Left hindlimb (tissue), 1 donor: ENCODE measurements around the gene VPS37C.
"Not testable (repeated sequence)": the region's sequence is repeated elsewhere in the genome, so short reads cannot be mapped to it uniquely, and the experiment has no call there.

ENCODE experiments used
- DNase-seq: peaks from one replicate; pipeline ENCODE4 v3.0.0-alpha.2; 2018

Gene VPS37C

DNA sequence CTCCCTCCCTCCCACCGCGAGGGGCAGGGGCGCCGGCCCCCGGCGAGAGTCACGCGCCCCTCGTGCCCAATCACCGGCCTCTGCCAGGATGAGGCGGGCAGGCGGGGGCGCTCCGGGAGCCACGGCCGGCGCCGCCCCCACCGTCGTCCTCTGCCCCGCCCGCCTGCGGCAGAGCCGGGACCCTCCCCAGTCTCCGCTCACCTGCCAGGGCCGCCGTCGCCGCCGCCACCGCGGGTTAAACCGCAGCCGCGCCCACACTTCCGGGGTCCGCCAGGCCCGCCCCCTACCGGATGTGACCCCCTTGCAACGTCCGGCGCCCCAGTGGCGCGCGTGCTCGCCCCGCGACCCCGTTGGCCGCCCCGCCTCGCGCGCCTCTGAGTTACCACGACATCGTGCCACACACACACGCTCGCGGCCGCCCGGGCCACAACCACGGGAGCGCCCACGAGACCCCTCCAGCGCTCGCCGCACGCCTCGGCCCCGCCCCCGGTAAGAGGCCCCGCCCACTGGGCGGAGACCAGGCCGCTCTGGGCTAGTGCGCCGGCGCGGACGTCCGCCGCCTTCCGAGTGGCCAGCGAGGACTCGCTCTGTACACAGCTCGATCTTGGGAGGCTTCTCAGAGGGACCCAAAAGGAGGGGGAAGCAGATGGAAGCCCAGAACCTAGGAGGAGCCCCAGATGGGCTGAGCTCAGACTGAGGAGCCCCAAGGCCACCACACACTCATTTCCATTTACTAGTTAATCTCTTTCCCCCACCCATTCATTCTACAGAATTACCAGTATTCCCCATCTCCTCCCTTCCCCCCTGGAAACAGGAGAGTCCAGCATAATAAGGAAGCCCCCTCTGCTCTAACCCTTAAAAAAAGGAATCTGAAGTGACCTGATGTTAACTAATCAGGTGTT is at the start of gene VPS37C:
VPS37C (minus strand) TSS at position 237 of the 902 bp plus-strand sequence. CDS start 22,597 bp downstream, outside the sequence.
- peak; percentile 93 for DNase-seq

DNA sequence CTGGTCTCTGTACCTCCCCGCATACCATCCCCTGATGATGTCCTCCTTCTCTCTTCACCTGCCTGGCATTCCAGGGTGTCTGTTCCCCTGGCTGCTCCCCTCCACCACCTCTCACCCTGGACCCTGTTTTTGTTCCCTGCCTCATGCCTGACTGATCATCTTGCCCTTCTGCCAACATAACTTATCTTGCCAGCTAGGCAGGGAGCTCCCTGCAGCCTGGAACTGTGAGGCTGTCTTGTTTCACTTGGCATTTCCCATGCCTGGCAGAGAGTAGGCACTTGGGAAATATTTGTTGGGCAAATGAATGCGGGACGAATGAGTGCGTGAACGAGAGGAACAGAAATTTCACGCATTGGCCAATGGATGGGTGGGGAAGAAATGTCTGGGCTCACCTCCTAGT is 49.4 kb upstream of the VPS37C start:
- DNase-seq: not testable (repeated sequence)

DNA sequence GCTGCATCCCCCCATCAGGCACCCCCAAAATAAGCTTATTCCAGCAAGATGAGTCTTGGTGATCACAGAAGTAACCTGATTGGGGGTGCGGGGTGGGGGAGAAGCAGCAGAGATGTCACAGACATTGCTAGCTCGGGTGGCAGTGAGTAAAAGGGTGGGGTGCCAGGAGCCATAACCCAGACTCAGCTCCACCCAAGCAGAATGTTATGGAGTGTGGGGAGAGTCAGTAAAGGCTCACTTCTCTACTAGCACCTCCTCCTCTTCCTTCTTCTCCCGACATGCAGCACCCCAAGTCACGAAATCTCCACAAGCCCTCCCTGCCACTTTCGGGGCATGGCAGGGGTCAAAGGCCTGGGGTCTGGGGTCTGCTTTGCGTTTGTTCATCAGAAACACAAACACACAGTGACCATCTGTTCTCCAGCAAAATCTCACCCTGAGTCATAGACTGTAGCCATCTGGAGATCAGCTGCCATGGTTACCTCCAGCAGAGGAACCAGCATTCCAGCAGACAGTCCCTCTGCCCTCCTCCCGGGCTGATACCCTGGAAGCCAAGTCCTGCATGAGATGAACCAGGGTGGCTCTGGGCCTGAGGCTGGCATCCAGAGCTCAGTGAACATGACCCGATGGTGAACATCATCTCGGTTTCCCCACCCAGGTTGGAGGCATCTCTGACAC is 46.5 kb upstream of the VPS37C start:
- not testable (repeated sequence) for DNase-seq

DNA sequence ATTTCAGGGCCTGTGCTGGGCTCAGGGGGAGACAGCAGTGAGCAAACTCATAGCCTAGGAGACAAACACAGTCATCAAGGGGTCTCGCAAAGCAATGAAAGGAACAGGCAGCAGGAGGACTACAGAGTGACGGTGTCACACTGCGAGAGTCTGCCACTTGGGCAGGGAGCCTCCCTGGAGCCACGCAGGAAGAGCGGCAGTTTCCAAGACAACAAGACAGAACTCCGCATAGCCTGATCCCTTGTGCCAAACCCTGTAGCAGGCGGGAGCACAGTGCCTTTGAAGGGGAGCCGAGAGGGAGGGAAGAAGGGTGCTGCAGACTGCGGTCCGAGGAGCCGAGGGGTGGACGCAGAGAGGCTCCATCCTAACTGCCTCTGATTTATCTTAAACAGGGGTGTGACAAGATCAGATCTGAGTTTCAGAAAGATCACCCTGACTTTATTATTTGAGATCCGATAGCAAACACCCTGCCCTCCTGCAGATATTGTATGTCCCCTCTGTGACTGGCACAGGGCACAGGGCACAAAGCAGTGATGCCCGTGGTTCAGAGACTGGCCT is 43.4 kb upstream of the VPS37C start:
- not testable (repeated sequence) for DNase-seq

GRCh38 chr11:61203873-61204272 is 42.6 kb upstream of the VPS37C start:
- DNase-seq: not testable (repeated sequence)

DNA sequence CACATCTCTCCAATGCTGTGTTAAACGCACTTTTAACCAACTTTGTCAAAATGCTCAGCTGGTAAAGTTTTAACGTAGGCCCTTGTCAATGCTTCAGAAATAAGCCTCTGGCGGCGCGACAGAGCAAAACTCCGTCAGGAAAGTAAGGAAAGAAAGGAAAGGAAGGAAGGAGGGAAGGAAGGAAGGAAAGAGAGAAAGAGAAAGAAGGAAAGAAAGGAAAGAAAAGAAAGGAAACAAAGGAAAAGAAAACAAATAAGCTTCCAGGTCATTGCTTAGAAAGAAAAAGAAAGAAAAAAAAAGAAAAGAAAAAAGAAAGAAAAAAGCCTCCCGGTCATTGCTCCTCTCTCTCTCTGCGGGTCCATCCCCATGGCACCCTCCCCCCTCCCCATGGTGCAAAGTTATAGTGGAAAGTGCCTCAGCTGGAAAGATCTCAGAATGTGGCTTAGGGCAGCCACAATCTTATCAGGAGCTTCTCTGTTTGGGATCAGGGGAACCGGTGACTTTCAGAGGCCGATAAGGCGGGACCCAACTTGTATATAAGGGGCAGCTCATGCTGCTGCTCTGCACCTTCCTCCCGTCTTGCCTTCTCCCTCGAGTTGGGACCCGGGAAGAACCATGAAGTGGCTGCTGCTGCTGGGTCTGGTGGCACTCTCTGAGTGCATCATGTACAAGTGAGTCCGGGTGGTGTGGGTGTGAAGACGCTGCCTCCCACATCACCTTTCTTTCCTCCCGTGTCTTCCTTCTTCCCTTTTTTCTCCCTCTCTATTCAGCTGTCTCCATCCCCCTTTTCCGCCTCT is 41.9 kb upstream of the VPS37C start, which contains the start of gene PGA3:
PGA3 (plus strand) TSS at position 566 of the 797 bp plus-strand sequence; CDS start at position 616, 50 bp downstream.
- DNase-seq: not testable (repeated sequence)

GRCh38 chr11:61201476-61201875 is 40.2 kb upstream of the VPS37C start:
- no peak for DNase-seq

DNA sequence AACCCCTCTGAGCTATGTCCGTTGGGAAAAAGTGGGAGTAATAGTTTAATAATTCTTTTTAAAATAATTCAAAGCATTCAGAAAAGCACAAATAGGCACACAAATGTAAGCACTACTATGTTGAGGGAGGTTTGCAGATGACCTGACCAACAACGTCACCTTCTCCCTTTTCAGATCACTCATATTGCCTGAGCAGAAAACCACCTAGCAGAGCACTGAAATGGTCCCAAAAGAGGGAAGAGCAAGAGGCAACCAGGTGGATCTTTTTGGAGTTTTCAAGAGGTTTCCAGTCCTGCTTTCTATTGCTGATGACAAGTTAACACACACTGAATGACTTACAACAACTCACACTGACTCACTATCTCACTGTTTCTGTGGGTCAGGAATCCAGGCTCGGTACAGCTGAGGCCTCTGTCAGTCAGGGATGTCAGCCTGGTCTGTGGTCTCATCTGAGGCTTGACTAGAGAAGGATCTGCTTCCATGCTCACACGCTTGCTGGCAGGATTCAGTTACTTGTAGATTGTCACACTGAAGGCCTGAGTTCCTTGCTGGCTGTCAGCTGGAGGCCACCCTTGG is 37.8 kb upstream of the VPS37C start:
- DNase-seq: no peak

DNA sequence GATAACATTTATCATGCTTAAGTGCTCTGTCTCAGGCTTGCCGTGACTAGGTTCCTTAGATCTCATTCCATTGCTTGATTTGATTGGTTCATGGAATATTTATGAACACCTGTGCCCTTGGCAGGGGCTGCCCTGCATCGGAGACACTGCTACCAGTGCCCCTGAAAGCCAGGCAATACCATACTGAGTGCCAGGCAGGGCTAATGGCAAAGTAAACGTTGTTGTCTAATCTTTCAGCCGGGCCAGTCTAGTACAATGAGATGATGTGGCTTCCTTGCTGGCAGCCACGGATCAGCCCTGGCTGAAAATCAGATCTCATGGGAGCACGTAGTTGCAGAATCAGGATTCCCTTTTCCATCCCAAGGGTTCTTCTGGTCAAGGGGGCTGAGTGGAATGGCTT is 37.1 kb upstream of the VPS37C start:
- DNase-seq: no peak

DNA sequence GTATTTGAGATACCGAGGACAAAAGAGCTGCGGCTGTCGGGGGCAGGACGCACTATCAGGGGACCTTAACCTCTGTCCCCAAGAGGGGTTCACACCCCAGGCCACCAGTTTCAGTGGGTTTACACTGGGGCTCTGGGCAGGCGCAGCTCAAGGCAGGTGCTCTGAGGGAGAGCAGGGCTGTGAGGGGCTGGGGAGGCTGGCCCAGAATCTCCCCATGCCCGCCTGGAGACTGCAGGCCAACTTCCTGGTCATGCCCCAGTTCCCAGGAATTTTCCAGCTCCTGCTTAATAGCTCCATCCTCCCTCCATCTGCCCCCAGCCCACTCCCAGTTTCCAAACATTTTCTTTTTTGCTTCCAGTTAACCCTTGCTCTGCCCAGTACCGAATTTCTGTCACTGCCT is 34.5 kb upstream of the VPS37C start:
- no peak for DNase-seq

DNA sequence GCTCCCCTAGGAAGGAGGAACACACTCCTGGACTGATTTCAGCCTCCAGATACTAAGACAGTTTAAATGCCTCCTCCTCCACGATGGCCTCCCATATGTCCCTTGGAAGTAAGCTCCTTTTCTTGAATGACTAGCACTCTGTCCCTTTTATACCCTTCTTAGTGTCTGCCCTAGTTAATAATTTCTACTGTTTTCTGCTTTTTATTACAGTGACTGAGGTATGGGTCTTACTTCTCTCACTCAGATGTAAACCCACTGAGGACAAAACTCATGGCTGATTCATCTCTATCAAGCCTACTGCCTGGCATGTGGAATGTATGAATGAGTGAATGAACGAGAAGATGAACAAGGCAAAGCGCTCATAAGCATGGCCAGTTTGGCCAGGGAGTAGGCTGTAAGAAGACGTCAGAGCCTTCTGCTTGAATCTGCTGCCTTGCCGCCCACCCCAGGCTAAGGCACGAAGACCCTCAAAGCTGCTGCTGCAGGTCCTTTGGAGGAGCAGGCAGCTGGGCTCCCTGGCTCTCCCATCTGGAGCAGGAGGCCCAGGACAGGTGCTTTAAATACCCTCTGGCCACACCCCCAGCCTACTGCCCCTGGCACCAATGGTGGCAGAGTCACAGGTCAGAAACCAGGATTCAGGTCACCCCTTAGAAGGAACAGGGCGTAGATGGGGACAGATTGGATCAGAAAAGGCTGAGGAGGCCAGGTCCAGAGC is 33.9 kb upstream of the VPS37C start:
- no peak for DNase-seq

GRCh38 chr11:61194169-61194671 is 33.0 kb upstream of the VPS37C start:
- DNase-seq: no peak

DNA sequence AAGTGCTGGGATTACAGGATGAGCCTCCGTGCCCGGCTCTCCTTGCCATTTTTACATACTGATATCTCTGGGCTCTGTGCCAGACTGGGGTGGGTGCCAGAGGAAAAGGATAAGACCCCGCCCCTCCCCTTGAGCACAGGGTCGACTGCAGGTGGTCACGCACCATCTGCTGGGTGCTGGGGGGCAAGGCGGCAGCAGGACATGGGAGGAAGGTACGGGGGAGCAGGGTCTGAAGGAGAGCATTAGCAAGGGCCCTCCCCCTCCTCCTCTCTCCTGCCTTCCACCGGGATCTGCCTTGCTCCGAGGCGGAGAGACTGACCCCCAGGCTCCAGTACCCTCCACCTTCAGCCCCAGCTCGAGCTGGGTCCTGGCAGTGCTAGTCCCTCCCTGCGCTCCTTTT is 32.4 kb upstream of the VPS37C start:
- DNase-seq: no peak

DNA sequence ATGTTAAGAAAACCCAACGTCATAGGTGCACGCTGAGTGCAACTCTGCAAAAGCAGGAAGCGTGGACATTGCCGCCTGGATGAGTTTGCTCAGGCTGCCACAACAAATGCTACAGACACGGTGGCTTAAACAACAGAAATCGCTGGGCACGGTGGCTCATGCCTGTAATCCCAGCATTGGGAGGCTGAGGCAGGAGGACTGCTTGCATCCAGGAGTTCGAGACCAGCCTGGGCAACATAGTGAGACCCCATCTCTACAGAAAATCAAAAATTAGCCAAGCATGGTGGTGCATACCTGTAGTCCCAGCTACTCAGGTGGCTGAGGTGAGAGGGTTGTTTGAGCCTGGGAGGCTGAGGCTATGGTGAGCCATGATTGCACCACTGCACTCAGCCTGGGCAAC is 28.7 kb upstream of the VPS37C start:
- no peak for DNase-seq

DNA sequence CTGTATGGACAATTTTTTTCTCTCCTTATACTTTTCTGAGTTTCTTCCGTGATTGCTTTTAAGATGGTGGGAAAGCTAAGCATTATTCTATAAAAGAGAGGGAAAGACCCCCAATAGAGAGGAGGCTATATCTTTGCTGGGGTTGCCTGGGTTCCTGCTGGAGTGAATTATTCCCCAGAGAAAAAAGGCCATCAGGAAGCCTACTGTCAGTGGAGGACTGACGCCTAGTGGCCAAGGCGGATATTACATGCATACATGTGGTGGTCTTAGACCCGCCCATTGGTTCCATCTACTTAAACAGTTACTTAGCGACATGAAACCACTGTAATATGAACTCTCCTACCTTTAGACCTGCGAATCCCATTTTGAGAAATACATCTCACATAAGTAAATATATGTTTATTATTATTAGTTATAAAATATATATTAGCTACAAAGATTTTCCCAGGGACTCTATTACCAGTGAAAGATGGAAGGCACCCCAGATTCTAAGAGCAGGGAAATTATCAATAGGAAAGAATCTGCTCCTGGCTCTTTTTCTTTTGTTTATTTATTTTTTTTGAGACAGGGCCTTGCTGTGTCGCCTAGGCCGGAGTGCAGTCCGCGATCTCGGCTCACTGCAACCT is 26.4 kb upstream of the VPS37C start:
- DNase-seq: peak; percentile 62

- no peak for DNase-seq
Observed at GRCh38 chr11:61186504-61186903, 25.3 kb upstream of the VPS37C start.

- no peak for DNase-seq
Observed at GRCh38 chr11:61183645-61184044, 22.4 kb upstream of the VPS37C start.

- no peak for DNase-seq
Observed at GRCh38 chr11:61181489-61181888, 20.3 kb upstream of the VPS37C start.

GRCh38 chr11:61180205-61180604 is 19.0 kb upstream of the VPS37C start:
- DNase-seq: not testable (repeated sequence)

DNA sequence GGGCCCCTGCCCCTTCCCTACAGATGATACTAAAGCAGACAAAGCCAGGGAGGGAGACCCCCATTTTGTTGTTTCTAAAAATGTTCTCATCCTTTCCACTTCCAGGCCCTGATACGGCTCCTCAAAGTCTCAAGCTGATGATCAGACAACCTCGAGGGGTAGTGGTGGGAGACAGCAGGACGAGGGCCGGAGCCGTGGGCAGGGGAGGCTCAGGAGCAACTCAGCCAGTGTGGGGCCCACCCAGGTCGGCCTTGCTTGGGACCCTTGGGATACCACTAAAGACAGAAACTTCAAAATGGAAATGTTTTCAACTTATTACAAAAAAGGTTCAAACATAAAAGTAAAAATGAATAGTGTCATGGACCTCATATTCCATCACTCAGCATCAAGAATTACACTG is 15.2 kb upstream of the VPS37C start:
- no peak for DNase-seq

GRCh38 chr11:61174949-61175348 is 13.7 kb upstream of the VPS37C start:
- DNase-seq: no peak
